BJ (cell line): ENCODE data around the gene FBXO31. TPM values are rescaled to one million over a fixed set of nuclear protein-coding genes. Genes with fewer than 3 reads are reported as not detected.

Experiments
- CTCF ChIA-PET: fragments of 350-600 bp; formaldehyde crosslinking; extraction: SDS; loops from one replicate; lab custom pipeline; 2021; ENCODE audit warnings: antibody characterized with exemption, inconsistent platforms; lab: Yijun Ruan, JAX
- POLR2A ChIA-PET: fragments of 300-600 bp; sonication (Branson Sonifier 250); formaldehyde crosslinking; extraction: SDS; loops from one replicate; lab custom pipeline; 2021; ENCODE audit warnings: antibody characterized with exemption; lab: Charles Lee
- DNase-seq: peaks from one replicate; pipeline ENCODE4 v3.0.0-alpha.2; 2011; ENCODE audit warnings: low read depth
- H3K27me3 ChIP-seq: 2 replicates; pipeline ENCODE4 v1.6.0; 2011; ENCODE audit warnings: low read length; ENCODE audit not compliant: control insufficient read depth, insufficient read depth
- H3K36me3 ChIP-seq: 2 replicates; pipeline ENCODE4 v1.5.1; 2011; ENCODE audit warnings: low read length; ENCODE audit not compliant: control insufficient read depth, insufficient read depth
- H3K4me3 ChIP-seq: 2 replicates; pipeline ENCODE4 v1.5.1; 2011; ENCODE audit warnings: low read depth, mild to moderate bottlenecking, control low read depth, low read length
- polyA plus RNA-seq: library from polyadenylated mRNA; depleted of rRNA; stranded (reverse); fragments of >200 nt; gene quantifications from 2 replicates; pipeline ENCODE4 v1.2.3, GENCODE V29; 2011
- TF ChIP-seq, protein P1 (sequence below): IDR thresholded peaks from 2 replicates; pipeline ENCODE4 v1.5.1; 2011; ENCODE audit warnings: low read depth, mild to moderate bottlenecking, control low read depth, inconsistent platforms, low read length, moderate library complexity; ENCODE audit not compliant: insufficient read depth

FBXO31 gene
- polyA plus RNA-seq, 1 experiment = 24.8 TPM

DNA sequence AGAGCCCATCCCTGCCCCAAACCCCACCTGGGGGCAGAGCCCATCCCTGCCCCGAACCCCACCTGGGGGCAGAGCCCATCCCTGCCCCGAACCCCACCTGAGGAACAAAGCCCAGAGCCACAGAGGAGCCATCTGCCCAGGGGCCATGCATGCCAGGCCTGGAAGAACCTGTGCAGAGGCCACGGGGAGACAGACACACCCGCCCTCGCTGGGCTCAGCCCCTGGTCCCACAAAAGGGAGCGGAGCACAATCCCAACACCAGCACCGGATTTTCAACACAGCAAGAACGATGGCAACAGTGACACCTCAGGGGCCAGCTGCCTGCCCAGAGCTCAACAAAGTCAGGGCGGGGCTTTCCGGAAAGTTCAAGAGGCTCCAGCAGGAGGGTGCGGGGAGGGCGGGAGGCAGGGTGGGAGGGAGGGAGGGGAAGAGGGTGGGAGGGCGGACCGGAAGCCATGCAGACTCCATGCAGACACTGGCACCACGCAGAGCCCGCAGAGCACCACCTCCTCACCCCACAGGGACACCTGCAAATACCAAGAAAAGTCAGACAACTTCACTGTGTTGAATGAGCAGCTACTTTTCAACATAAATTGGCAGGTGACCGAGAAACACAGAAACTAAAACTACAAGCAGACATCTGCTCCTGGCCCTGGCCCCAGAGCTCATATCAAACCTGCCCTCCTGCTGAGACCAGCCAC lies 38.5 kb downstream of the FBXO31 start:
- ChIA-PET POLR2A (no interaction called here), CTCF (no interaction called here)
- no peak overlapping the region for H3K4me3 ChIP-seq
- no peaks in the 10 kb centered on the region for H3K27me3 ChIP-seq
- H3K36me3 ChIP-seq = peaks cover 30% of the 10 kb centered on the region
- TF ChIP-seq, protein P1, sequence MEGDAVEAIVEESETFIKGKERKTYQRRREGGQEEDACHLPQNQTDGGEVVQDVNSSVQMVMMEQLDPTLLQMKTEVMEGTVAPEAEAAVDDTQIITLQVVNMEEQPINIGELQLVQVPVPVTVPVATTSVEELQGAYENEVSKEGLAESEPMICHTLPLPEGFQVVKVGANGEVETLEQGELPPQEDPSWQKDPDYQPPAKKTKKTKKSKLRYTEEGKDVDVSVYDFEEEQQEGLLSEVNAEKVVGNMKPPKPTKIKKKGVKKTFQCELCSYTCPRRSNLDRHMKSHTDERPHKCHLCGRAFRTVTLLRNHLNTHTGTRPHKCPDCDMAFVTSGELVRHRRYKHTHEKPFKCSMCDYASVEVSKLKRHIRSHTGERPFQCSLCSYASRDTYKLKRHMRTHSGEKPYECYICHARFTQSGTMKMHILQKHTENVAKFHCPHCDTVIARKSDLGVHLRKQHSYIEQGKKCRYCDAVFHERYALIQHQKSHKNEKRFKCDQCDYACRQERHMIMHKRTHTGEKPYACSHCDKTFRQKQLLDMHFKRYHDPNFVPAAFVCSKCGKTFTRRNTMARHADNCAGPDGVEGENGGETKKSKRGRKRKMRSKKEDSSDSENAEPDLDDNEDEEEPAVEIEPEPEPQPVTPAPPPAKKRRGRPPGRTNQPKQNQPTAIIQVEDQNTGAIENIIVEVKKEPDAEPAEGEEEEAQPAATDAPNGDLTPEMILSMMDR = no peak
- no peak for DNase-seq

DNA sequence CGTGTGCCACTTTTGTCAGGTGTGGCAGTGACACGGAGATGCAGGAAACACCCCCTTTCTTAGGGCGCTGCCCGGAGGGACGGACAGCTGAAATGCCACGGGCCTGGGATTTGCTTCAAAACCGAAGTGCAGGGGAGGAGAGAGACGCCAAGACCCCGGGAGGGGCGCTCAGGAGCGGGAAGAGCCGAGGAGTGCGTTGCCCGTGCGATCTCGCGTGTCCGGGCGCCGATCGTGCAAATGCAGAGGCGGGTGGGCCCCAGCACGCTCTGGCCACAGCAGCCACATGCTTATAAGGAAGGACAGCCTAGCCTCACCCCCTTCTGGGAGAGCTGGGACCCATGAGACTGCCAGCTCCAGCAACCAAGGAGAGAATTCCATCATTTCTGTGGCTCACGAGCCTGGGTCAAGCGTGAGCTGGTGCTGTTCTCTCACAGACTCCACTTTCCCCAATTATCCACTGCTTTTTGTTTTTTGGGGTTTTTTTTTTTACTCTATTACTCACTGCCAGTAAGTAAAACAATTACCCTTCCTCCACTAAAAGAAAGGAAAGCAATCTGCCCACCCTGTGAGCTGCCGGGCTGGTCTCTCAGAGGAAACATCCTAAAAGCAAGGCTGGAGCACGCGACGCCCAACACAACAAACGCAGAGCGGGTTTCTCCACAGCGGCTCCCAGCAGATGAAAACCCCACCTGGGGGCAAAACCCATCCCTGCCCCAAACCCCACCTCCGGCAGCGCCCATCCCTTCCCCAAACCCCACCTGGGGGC lies 39.2 kb downstream of the FBXO31 start:
- Histone ChIP-seq H3K27me3 (no peaks in the 10 kb centered on the region), H3K36me3 (peaks cover 31% of the 10 kb centered on the region), H3K4me3 (no peak overlapping the region)
- TF ChIP-seq, protein P1 = no peak
- ChIA-PET CTCF (no interaction called here), POLR2A (no interaction called here)
- DNase-seq = no peak

DNA sequence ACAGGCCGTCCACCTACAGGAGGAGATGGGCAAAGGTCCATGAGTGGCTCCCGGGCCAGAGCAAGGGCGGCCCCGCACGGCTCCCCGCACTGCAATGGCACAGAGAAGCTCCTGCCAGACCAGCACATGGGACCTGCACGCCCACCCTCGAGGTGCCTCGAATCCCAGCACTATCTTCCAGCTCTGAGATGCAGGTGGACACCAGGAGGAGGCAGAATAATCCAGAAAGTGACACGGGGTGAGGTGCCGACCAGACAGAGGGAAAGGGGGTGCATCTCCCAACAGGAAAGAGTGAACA lies 39.9 kb downstream of the FBXO31 start:
- POLR2A ChIA-PET = no interaction called here
- H3K36me3 ChIP-seq = peaks cover 35% of the 10 kb centered on the region
- DNase-seq = no peak
- H3K4me3 ChIP-seq = no peak overlapping the region
- TF ChIP-seq, protein P1 = no peak
- CTCF ChIA-PET = interaction anchor here (0.5 kb wide), 1 partner anchor 11 kb away, joined by 4 read pairs; no protein-coding TSS in a partner anchor
- H3K27me3 ChIP-seq = no peaks in the 10 kb centered on the region

DNA sequence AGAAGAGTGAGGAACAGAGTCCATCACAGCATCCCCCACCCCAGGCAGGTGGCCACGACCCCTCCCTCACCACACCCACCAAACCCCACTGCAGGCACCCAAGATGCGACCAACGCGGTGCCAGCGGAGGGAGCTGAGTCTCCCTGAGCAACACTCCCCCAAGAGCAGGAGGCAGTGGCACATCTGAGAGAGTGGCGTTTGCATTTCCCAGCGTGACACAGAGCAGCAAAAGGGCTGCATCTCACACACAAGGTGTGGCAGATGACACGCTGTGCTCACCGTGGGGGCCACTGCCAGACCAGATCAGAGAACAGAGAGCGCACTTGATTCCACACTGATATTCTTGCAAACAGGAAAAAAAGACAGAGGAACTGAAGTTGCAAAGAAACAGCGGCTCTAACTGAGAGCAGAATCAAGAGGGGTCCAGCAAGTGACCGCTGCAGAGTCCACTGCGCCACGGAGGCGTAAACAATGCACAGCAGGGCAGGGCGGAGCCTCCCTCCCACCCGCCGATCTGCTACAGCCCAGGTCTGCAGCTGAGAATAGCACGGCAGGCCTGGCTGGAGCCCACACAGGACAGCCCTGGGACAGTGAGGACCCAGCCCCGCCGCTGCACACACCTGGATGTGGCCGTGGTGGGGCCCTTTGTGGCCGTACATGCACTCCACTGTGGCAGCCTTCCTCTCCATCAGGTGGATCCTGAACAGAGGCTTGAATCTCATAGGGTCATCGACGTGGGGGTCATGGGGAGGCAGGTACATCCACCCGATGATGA lies 40.4 kb downstream of the FBXO31 start:
- no peaks in the 10 kb centered on the region for H3K27me3 ChIP-seq
- H3K4me3 ChIP-seq = no peak overlapping the region
- TF ChIP-seq, protein P1 = no peak
- ChIA-PET CTCF (interaction anchor here (0.5 kb wide), 1 partner anchor 10 kb away, joined by 4 read pairs; no protein-coding TSS in a partner anchor), POLR2A (no interaction called here)
- peaks cover 34% of the 10 kb centered on the region for H3K36me3 ChIP-seq
- no peak for DNase-seq

DNA sequence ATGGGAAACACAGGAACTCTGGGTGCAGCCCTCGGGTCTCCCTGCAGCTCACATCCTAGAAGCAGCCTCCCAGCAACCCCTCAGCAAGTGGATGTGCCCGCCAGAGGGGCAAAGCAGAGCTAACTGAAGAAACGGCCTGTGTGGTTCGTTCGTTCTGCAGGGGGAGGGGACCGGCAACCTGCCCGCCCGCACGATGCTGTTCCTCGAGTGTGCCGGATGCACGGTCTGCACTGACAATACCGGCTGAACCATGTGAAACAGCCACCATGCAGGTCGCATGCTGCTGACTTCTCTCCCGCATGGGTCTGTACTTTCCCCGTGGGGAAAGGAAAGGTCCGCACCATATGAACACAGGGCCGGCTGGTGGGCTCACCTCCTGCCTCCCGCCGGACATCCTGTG lies 41.1 kb downstream of the FBXO31 start:
- ChIA-PET CTCF (interaction anchor here (1.1 kb wide), 1 partner anchor 8 kb away, joined by 3 read pairs; no protein-coding TSS in a partner anchor), POLR2A (no interaction called here)
- Histone ChIP-seq H3K4me3 (no peak overlapping the region), H3K27me3 (no peaks in the 10 kb centered on the region), H3K36me3 (peaks cover 31% of the 10 kb centered on the region)
- TF ChIP-seq, protein P1 = no peak
- DNase-seq = no peak
